ENCODE data around the gene TUBD1. TPM values are rescaled to one million over a fixed set of nuclear protein-coding genes. Genes with fewer than 3 reads are reported as not detected.
A peak's percentile ranks its signal among the peaks of the same experiment; 100 is the strongest.

TUBD1 gene
- total and polyA plus RNA-seq, 2 of the 13 experiments (the other 11 are each of a cell fraction or from before 2014, with no cell fraction given): 18.2 to 25.9 TPM

DNA sequence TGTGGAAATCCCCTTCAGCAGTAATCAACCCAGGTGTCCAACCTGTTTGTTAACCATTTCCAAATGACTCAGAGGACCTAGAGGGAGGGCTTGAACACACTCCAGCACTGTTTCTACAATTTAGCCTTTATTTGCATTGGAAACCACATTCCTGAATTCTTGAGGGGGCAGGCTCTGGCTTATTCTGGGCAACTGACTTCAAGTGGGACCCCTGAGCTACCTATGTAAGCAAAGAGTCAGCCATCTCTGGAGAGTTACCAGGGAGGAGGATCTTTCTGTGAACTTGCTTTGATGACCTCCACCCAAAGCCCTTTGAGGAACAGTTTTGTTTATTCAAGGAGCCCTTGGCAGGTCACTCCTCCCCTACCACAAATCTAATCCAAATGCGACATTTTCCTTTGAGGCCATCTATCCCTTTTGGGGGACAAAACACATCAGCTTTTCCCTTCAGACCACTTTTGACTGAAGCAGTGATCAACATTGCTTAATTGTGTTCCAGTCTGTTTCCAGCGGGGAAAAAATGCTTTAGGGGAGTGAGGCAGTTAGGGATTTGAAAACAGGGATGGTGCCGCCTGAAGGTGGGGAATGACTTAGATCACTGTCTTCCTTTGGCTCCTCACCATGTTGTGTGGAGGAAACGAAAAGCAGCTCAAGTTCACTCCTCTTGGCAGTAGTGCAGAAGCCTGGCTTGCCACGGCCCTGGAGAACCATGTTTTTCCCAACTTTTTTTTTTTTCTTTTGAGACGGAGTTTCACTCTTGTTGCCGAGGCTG, 46.2 kb downstream of the TUBD1 start (continued):
- TF ChIP-seq ZNF710 (CRISPR knock-in tag; IDR thresholded peaks at IDR 0.05; ENCODE audit: borderline replicate concordance) (peak; percentile 91), NCOA1 (CRISPR knock-in tag; IDR thresholded peaks at IDR 0.05) (no peak; the same call in 1 of the 2 replicates), NR2C2 (CRISPR knock-in tag; IDR thresholded peaks at IDR 0.05; ENCODE audit: borderline replicate concordance) (peak; percentile 35; the same call in 1 of the 2 replicates), ZIK1 (CRISPR knock-in tag; IDR thresholded peaks at IDR 0.05; ENCODE audit: borderline replicate concordance, low read depth) (no peak), THAP7 (CRISPR knock-in tag; IDR thresholded peaks at IDR 0.05) (0 out of 2 replicates have a peak, but pooled peaks have one; percentile 61), KDM4B (CRISPR knock-in tag; IDR thresholded peaks at IDR 0.05) (peak; percentile 49), TOE1 (CRISPR knock-in tag; IDR thresholded peaks at IDR 0.05) (0 out of 2 replicates have a peak, but pooled peaks have one; percentile 13), TP53 (CRISPR knock-in tag; conservative IDR thresholded peaks at IDR 0.05) (0 out of 2 replicates have a peak, but pooled peaks have one; percentile 66)
- TF ChIP-seq, protein P1, sequence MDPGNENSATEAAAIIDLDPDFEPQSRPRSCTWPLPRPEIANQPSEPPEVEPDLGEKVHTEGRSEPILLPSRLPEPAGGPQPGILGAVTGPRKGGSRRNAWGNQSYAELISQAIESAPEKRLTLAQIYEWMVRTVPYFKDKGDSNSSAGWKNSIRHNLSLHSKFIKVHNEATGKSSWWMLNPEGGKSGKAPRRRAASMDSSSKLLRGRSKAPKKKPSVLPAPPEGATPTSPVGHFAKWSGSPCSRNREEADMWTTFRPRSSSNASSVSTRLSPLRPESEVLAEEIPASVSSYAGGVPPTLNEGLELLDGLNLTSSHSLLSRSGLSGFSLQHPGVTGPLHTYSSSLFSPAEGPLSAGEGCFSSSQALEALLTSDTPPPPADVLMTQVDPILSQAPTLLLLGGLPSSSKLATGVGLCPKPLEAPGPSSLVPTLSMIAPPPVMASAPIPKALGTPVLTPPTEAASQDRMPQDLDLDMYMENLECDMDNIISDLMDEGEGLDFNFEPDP (CRISPR knock-in tag; conservative IDR thresholded peaks at IDR 0.05): no peak
